Lung (tissue), 12 donors: ENCODE data around the gene TGFA. TPM values are rescaled to one million over a fixed set of nuclear protein-coding genes. Genes with fewer than 3 reads are reported as not detected.

Source experiments
- ATAC-seq: fragments of 200-7000 bp; cut with Tn5 transposase; one replicate; pipeline ENCODE4 v1.9.1; 2020; ENCODE audit warnings: moderate number of reproducible peaks; ENCODE audit not compliant: insufficient read depth, low FRiP score
- DNase-seq, 3 donors: peaks; one replicate each; pipeline ENCODE4 v3.0.0-alpha.2; 2013 to 2017
- H3K27ac ChIP-seq, 2 donors: one replicate each; pipeline ENCODE4 v1.5.1; 2013; ENCODE audit warnings: mild to moderate bottlenecking in 2 of 2, moderate library complexity in 2 of 2, control low read depth in 1 of 2, inconsistent platforms in 1 of 2, low read depth in 1 of 2, low read length in 1 of 2
- H3K27me3 ChIP-seq, 3 donors: one replicate each; pipeline ENCODE4 v1.5.1; 2013; ENCODE audit warnings: low read length in 2 of 3; ENCODE audit not compliant: control insufficient read depth in 3 of 3, insufficient read depth in 3 of 3
- H3K36me3 ChIP-seq, 4 donors: one replicate each; pipeline ENCODE4 v1.5.1; 2013; ENCODE audit warnings: low read length in 4 of 4, mild to moderate bottlenecking in 1 of 4, moderate library complexity in 1 of 4; ENCODE audit not compliant: control insufficient read depth in 4 of 4, insufficient read depth in 4 of 4
- H3K4me1 ChIP-seq, 5 donors: one replicate each; pipeline ENCODE4 v1.5.1; 2013; ENCODE audit warnings: low read length in 5 of 5, mild to moderate bottlenecking in 2 of 5, moderate library complexity in 1 of 5; ENCODE audit not compliant: control insufficient read depth in 5 of 5, insufficient read depth in 5 of 5
- H3K4me3 ChIP-seq: one replicate; pipeline ENCODE4 v1.5.1; 2013; ENCODE audit warnings: mild to moderate bottlenecking, control low read depth, moderate library complexity
- H3K9ac ChIP-seq, 2 donors: one replicate each; pipeline ENCODE4 v1.5.1; 2013; ENCODE audit warnings: low read length in 2 of 2, control low read depth in 1 of 2; ENCODE audit not compliant: insufficient read depth in 1 of 2
- H3K9me3 ChIP-seq, 4 donors: one replicate each; pipeline ENCODE4 v1.5.1; 2013; ENCODE audit warnings: low read length in 3 of 4, mild to moderate bottlenecking in 1 of 4, moderate library complexity in 1 of 4; ENCODE audit not compliant: control insufficient read depth in 4 of 4, insufficient read depth in 3 of 4
- CTCF ChIP-seq: IDR thresholded peaks from 2 replicates; pipeline ENCODE4 v1.5.1; 2012; ENCODE audit warnings: mild to moderate bottlenecking; ENCODE audit errors: control extremely low read depth, extremely low read depth
- WGBS, 2 donors: extraction: QIAGEN DNeasy Blood & Tissue Kit; methylation state at CpG; one replicate each; pipeline ENCODE4 v1.1.7; 2013; 5-methylcytosine and 5-hydroxymethylcytosine counted together
- polyA plus RNA-seq, 2 donors: library from polyadenylated mRNA; stranded (reverse); fragments of 200-250 nt; gene quantifications; one replicate each; pipeline ENCODE4 v1.2.1, GENCODE V29; 2013
- total RNA-seq, 2 donors: library from RNA; depleted of rRNA in 1 of 2; stranded (reverse); fragments of >200 nt in 1 of 2; gene quantifications; one replicate each; pipeline ENCODE4 v1.2.1, GENCODE V29; 2014 to 2021
- donor health status: control.
- donor health status: control.
- donor health status: Bipolar disorder and iron deficiency.
- donor health status: healthy.
- donor health status: DM: yes; HTN: yes; CAD: no.

The TGFA gene
- total and polyA plus RNA-seq, 4 donors = 1.9 to 13.0 (median 7.0) TPM

DNA sequence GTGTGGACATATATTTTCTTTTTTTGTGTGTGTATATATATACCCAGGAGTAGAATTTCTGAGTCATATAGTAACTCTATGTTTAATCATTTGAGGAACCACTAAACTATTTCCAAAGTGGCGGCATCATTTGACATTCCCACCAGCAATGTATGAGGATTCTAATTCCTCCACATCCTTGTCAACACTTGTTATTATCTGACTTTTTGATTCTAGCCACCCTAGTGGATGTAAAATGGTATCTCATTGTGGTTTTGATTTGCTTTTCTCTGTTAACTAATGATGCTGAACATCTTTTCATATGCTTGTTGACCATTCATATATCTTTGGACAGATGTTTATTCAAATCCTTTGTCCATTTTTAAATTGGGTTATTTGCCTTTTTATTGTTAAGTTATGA, 120.3 kb downstream of the TGFA start:
- Histone ChIP-seq H3K36me3 (no peaks in the 10 kb centered on the region), H3K9ac (no peak overlapping the region), H3K9me3 (no peaks in the 10 kb centered on the region), H3K27me3 (peaks cover 0 to 3% (median 3%) of the 10 kb centered on the region in 3 donors), H3K4me3 (no peak overlapping the region), H3K27ac (no peak overlapping the region), H3K4me1 (no peaks in the 10 kb centered on the region)
- TF ChIP-seq CTCF = no peak
- no peak for ATAC-seq
- WGBS, 2 donors = 83 to 90% methylated on average over 1 of the region's 1 CpG
- no peak for DNase-seq

- H3K27me3 ChIP-seq = peaks cover 0 to 3% (median 2%) of the 10 kb centered on the region in 3 donors
- H3K9ac ChIP-seq = no peak overlapping the region
- no peak overlapping the region for H3K27ac ChIP-seq
- DNase-seq (no peak), ATAC-seq (no peak)
- TF ChIP-seq CTCF = no peak
- H3K9me3 ChIP-seq = no peaks in the 10 kb centered on the region
- no peak overlapping the region for H3K4me3 ChIP-seq
- 63 to 65% methylated on average over 4 of the region's 4 CpGs for WGBS, 2 donors
- H3K4me1 ChIP-seq = no peaks in the 10 kb centered on the region
- no peaks in the 10 kb centered on the region for H3K36me3 ChIP-seq
Observed at GRCh38 chr2:70431716-70432347, 121.8 kb downstream of the TGFA start.

GRCh38 chr2:70426341-70426740, 127.3 kb downstream of the TGFA start:
- Histone ChIP-seq H3K27ac (no peak overlapping the region), H3K27me3 (no peaks in the 10 kb centered on the region), H3K4me1 (no peaks in the 10 kb centered on the region), H3K36me3 (no peaks in the 10 kb centered on the region), H3K4me3 (no peak overlapping the region), H3K9ac (no peak overlapping the region), H3K9me3 (peaks cover 0 to 2% (median 0%) of the 10 kb centered on the region in 4 donors)
- WGBS, 2 donors = 86 to 88% methylated on average over 2 of the region's 2 CpGs
- ATAC-seq (no peak), DNase-seq (no peak)
- TF ChIP-seq CTCF = no peak
